H1 (cell line): ENCODE measurements around the gene KPNA3. TPM values are rescaled to one million over a fixed set of nuclear protein-coding genes. Genes with fewer than 3 reads are reported as not detected.

Source experiments
- CTCF ChIA-PET: fragments of 300-600 bp; sonication (Branson Sonifier 250); formaldehyde crosslinking; loops from one replicate; lab custom pipeline; 2021; ENCODE audit not compliant: partially characterized antibody; lab: Charles Lee
- POLR2A ChIA-PET: fragments of 300-600 bp; sonication (Branson Sonifier 250); formaldehyde crosslinking; loops from one replicate; lab custom pipeline; 2021; ENCODE audit warnings: inconsistent platforms; ENCODE audit not compliant: partially characterized antibody; lab: Charles Lee
- DNase-seq, 2 experiments: peaks; one replicate each; pipeline versions ENCODE4 v3.0.0 to v3.0.0-alpha.2; 2010 to 2022; ENCODE audit warnings: low spot score in 2 of 2, low read depth in 1 of 2, mixed read lengths in 1 of 2
- FAIRE-seq: peaks from 2 replicates; lab custom pipeline; 2011; peaks lifted over from hg19 to GRCh38; lab: Jason Lieb, UNC
- H2AFZ ChIP-seq: 2 replicates; pipeline ENCODE4 v1.8.1; 2012; ENCODE audit warnings: low read length, inconsistent platforms
- H2AK5ac ChIP-seq: 2 replicates; pipeline ENCODE4 v1.6.1; 2013; ENCODE audit warnings: low read depth, low read length
- H2BK120ac ChIP-seq: replicated peaks from 2 replicates; pipeline ENCODE3; 2013; ENCODE audit warnings: low read depth, low read length, inconsistent platforms
- H2BK12ac ChIP-seq: 2 replicates; pipeline ENCODE4 v1.6.1; 2013; ENCODE audit warnings: low read depth, low read length
- H2BK15ac ChIP-seq: 2 replicates; pipeline ENCODE4 v1.6.1; 2013; ENCODE audit warnings: low read length
- H2BK20ac ChIP-seq: 2 replicates; pipeline ENCODE4 v1.6.1; 2013; ENCODE audit warnings: low read length
- H2BK5ac ChIP-seq: 2 replicates; pipeline ENCODE4 v1.6.1; 2013; ENCODE audit warnings: low read depth, low read length
- H3K14ac ChIP-seq: 2 replicates; pipeline ENCODE4 v1.6.1; 2013; ENCODE audit warnings: inconsistent platforms; ENCODE audit not compliant: insufficient read length
- H3K18ac ChIP-seq: 2 replicates; pipeline ENCODE4 v1.6.1; 2013; ENCODE audit warnings: low read length; ENCODE audit errors: extremely low read depth
- H3K23ac ChIP-seq: 2 replicates; pipeline ENCODE4 v1.6.1; 2013; ENCODE audit warnings: inconsistent platforms; ENCODE audit not compliant: insufficient read length
- H3K23me2 ChIP-seq: 2 replicates; pipeline ENCODE4 v1.6.1; 2013; ENCODE audit warnings: low read depth, low read length
- H3K27ac ChIP-seq: 2 replicates; pipeline ENCODE4 v1.6.1; 2011; ENCODE audit warnings: low read depth, low read length, inconsistent platforms
- H3K27me3 ChIP-seq, 4 experiments: replicated peaks in 1 of 4; 1 replicate in 1 of 4; 2 replicates in 3 of 4; pipeline versions ENCODE4 v1.6.1 to v1.8.1; 2011 to 2013; ENCODE audit warnings: low read length in 3 of 4, mild to moderate bottlenecking in 3 of 4, inconsistent platforms in 2 of 4, mixed read lengths in 2 of 4, moderate library complexity in 1 of 4; ENCODE audit not compliant: control insufficient read depth in 3 of 4, insufficient read depth in 3 of 4; ENCODE audit errors: extremely low read depth in 1 of 4
- H3K36me3 ChIP-seq, 4 experiments: 2 replicates each; pipeline versions ENCODE4 v1.6.1 to v1.8.1; 2011 to 2013; ENCODE audit warnings: mild to moderate bottlenecking in 4 of 4, low read length in 3 of 4, moderate library complexity in 2 of 4, control low read depth in 1 of 4, inconsistent platforms in 1 of 4; ENCODE audit not compliant: insufficient read depth in 4 of 4, control insufficient read depth in 2 of 4
- H3K4ac ChIP-seq: replicated peaks from 2 replicates; pipeline ENCODE3; 2013; ENCODE audit warnings: low read length, low read depth, mixed read lengths, inconsistent platforms; ENCODE audit not compliant: insufficient read length
- H3K4me1 ChIP-seq, 4 experiments: replicated peaks in 1 of 4; 1 replicate in 1 of 4; 2 replicates in 3 of 4; pipeline versions ENCODE4 v1.6.1 to v1.8.1; 2011 to 2013; ENCODE audit warnings: low read length in 3 of 4, inconsistent platforms in 2 of 4, mixed read lengths in 1 of 4; ENCODE audit not compliant: insufficient read depth in 4 of 4, control insufficient read depth in 3 of 4
- H3K4me2 ChIP-seq, 2 experiments: 2 replicates each; pipeline versions ENCODE4 v1.6.1 to v1.8.1; 2011 to 2013; ENCODE audit warnings: low read depth in 2 of 2, low read length in 2 of 2, control low read depth in 1 of 2, inconsistent platforms in 1 of 2, mild to moderate bottlenecking in 1 of 2; ENCODE audit not compliant: insufficient read depth in 1 of 2
- H3K4me3 ChIP-seq, 4 experiments: fragments of 200-600, 300-600 bp in 1 of 4; sonication (generic), shearing (Covaris generic), sonication (Bioruptor Twin) in 1 of 4; 2 replicates each; pipeline versions ENCODE4 v1.5.1 to v1.8.1; 2011 to 2016; ENCODE audit warnings: low read length in 4 of 4, low read depth in 3 of 4, control low read depth in 2 of 4, inconsistent platforms in 2 of 4, mild to moderate bottlenecking in 2 of 4, mixed read lengths in 1 of 4, moderate library complexity in 1 of 4; ENCODE audit not compliant: insufficient read depth in 2 of 4; ENCODE audit errors: extremely low read depth in 1 of 4
- H3K56ac ChIP-seq: replicated peaks from 2 replicates; pipeline ENCODE3; 2013; ENCODE audit warnings: low read depth, mild to moderate bottlenecking, mixed read lengths, low read length, inconsistent platforms; ENCODE audit not compliant: insufficient read length
- H3K79me1 ChIP-seq: 2 replicates; pipeline ENCODE4 v1.6.1; 2013; ENCODE audit warnings: low read depth, low read length, control low read depth
- H3K79me2 ChIP-seq, 2 experiments: 2 replicates each; pipeline versions ENCODE4 v1.6.1 to v1.8.1; 2012 to 2013; ENCODE audit warnings: low read length in 2 of 2, mild to moderate bottlenecking in 2 of 2, inconsistent platforms in 1 of 2; ENCODE audit not compliant: insufficient read depth in 2 of 2, control insufficient read depth in 1 of 2
- H3K9ac ChIP-seq, 4 experiments: replicated peaks in 1 of 4; 1 replicate in 1 of 4; 2 replicates in 3 of 4; pipeline versions ENCODE4 v1.6.1 to v1.8.1; 2011 to 2013; ENCODE audit warnings: low read depth in 3 of 4, low read length in 3 of 4, control low read depth in 2 of 4, mild to moderate bottlenecking in 2 of 4, moderate library complexity in 2 of 4, inconsistent platforms in 1 of 4; ENCODE audit errors: extremely low read depth in 1 of 4
- H3K9me3 ChIP-seq, 2 experiments: 2 replicates each; pipeline versions ENCODE4 v1.6.1 to v1.8.1; 2012 to 2013; ENCODE audit warnings: mild to moderate bottlenecking in 2 of 2, moderate library complexity in 2 of 2, control low read depth in 1 of 2, inconsistent platforms in 1 of 2, low read depth in 1 of 2, low read length in 1 of 2, mixed read lengths in 1 of 2; ENCODE audit not compliant: insufficient read depth in 2 of 2
- H4K20me1 ChIP-seq, 2 experiments: replicated peaks in 1 of 2; 2 replicates each; pipeline versions ENCODE3 to v1.8.1; 2011 to 2013; ENCODE audit warnings: inconsistent platforms in 2 of 2, low read length in 2 of 2, mild to moderate bottlenecking in 1 of 2; ENCODE audit not compliant: insufficient read depth in 2 of 2, control insufficient read depth in 1 of 2
- H4K5ac ChIP-seq: 2 replicates; pipeline ENCODE4 v1.6.1; 2013; ENCODE audit warnings: low read length, low read depth, mixed read lengths, inconsistent platforms; ENCODE audit not compliant: insufficient read length
- H4K8ac ChIP-seq: 2 replicates; pipeline ENCODE4 v1.8.0; 2013; ENCODE audit warnings: mild to moderate bottlenecking, moderate library complexity, low read length, inconsistent platforms; ENCODE audit not compliant: insufficient read depth; ENCODE audit errors: extremely low read depth
- H4K91ac ChIP-seq: replicated peaks from 2 replicates; pipeline ENCODE3; 2013; ENCODE audit warnings: low read length, mixed read lengths, inconsistent platforms; ENCODE audit not compliant: insufficient read length
- ASH2L ChIP-seq: fragments of 200-600, 300-600 bp; sonication (generic); IDR thresholded peaks from one replicate; pipeline ENCODE4 v1.7.1; 2017; ENCODE audit warnings: low read length
- CHD1 ChIP-seq: IDR thresholded peaks from 2 replicates; pipeline ENCODE4 v1.6.1; 2012; ENCODE audit warnings: low read depth, low read length, improper control_type of control experiment
- CTCF ChIP-seq, 3 experiments: IDR thresholded peaks; 1 replicate in 2 of 3; 2 replicates in 1 of 3; pipeline versions ENCODE4 v1.5.1 to v1.6.1; 2011; ENCODE audit warnings: low read length in 3 of 3, mild to moderate bottlenecking in 3 of 3, inconsistent platforms in 2 of 3, low read depth in 1 of 3, moderate library complexity in 1 of 3; ENCODE audit not compliant: insufficient read depth in 1 of 3; ENCODE audit errors: control extremely low read depth in 1 of 3
- GABPA ChIP-seq: IDR thresholded peaks from 2 replicates; pipeline ENCODE4 v1.6.1; 2011; ENCODE audit warnings: mild to moderate bottlenecking, low read length, moderate library complexity, borderline replicate concordance; ENCODE audit not compliant: insufficient read depth
- HDAC2 ChIP-seq, 2 experiments: fragments of 300-600 bp in 1 of 2; sonication (generic) in 1 of 2; IDR thresholded peaks; 2 replicates each; pipeline ENCODE4 v1.6.1; 2011 to 2012; ENCODE audit warnings: low read depth in 2 of 2, low read length in 2 of 2, mild to moderate bottlenecking in 2 of 2, moderate library complexity in 2 of 2, borderline replicate concordance in 1 of 2, inconsistent platforms in 1 of 2
- RAD21 ChIP-seq, 2 experiments: IDR thresholded peaks in 1 of 2; conservative IDR thresholded peaks in 1 of 2; 2 replicates each; pipeline ENCODE4 v1.6.1; 2011; ENCODE audit warnings: low read depth in 2 of 2, low read length in 2 of 2, improper control_type of control experiment in 1 of 2, inconsistent platforms in 1 of 2, mild to moderate bottlenecking in 1 of 2, moderate library complexity in 1 of 2
- USF2 ChIP-seq: IDR thresholded peaks from 2 replicates; pipeline ENCODE4 v1.6.1; 2011; ENCODE audit warnings: low read length, improper control_type of control experiment
- WGBS, 2 experiments: shearing (Covaris generic) in 1 of 2; methylation state at CpG; one replicate each; pipeline versions ENCODE4 v1.1.6 to v1.1.7; 2013 to 2015; ENCODE audit warnings: low lambda C conversion rate in 2 of 2, mixed read lengths in 2 of 2, inconsistent platforms in 1 of 2, low coverage in 1 of 2, missing lambda C conversion rate in 1 of 2; ENCODE audit not compliant: insufficient replicate concordance in 2 of 2, insufficient coverage in 1 of 2, insufficient read length in 1 of 2; ENCODE audit errors: extremely low coverage in 1 of 2, missing lambda C conversion rate in 1 of 2; 5-methylcytosine and 5-hydroxymethylcytosine counted together
- polyA plus RNA-seq, 7 experiments: library from polyadenylated mRNA; depleted of rRNA in 3 of 7; stranded (reverse) in 5 of 7; unstranded in 2 of 7; fragments of >200 nt in 5 of 7; fragments of 200-250 nt in 2 of 7; gene quantifications; 1 replicate in 5 of 7; 2 replicates in 1 of 7; 4 replicates in 1 of 7; pipeline versions ENCODE4 v1.2.1 to v1.2.3, GENCODE V29; 2011 to 2013; ENCODE audit warnings: missing spikeins in 2 of 7, mixed read lengths in 2 of 7
- total RNA-seq: library from RNA; stranded (reverse); fragmentation: NEBNext Ultra II Directional; extraction: Animal tissue kit (Norgen Biotek cat#: 25700); gene quantifications from 2 replicates; pipeline ENCODE4 v1.2.1, GENCODE V29; 2021

The KPNA3 gene
- total and polyA plus RNA-seq, 2 of the 8 experiments (the other 6 are each of a cell fraction or from before 2014, with no cell fraction given): 21.4 to 63.2 TPM

DNA sequence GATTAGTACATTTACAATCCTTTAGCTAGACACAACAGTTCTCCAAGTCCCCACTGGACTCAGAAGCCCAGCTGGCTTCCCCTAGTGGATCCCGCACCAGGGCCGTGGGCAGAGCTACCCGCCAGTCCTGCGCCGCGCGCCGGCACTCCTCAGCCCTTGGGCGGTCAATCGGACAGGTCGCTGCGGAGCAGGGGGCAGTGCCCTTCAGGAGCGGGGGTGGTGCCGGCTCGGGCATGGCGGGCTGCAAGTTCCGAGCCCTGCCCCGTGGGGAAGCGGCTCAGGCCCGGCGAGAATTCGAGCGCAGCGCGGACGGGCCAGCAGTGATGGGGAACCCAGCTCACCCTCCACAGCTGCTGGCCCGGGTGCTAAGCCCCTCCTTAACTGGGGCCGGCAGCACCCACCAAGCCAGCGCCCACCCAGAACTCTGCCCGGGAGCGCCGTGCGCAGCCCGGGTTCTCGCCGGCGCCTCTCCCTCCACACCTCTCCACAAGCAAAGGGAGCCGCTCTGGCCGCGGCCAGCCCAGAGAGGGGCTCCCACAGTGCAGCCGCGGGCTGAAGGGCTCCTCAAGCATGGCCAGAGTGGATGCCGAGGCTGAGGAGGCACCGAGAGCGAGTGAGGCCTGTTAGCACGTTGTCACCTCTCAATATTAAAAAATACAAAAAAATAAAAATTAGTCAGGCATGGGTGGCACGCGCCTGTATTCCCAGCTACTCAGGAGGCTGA, 114.1 kb downstream of the KPNA3 start:
- H2AK5ac ChIP-seq: no peak overlapping the region
- TF ChIP-seq GABPA (no peak), ASH2L (no peak), RAD21 (IDR thresholded peaks at IDR 0.05 in 1 of 2, conservative IDR thresholded peaks at IDR 0.05 in 1 of 2; ENCODE audit: low read depth in 2 of 2, low read length in 2 of 2) (no peak), HDAC2 (IDR thresholded peaks at IDR 0.05; ENCODE audit: borderline replicate concordance in 1 of 2, low read depth in 2 of 2, low read length in 2 of 2) (no peak), CHD1 (no peak), USF2 (no peak), CTCF (IDR thresholded peaks at IDR 0.05; ENCODE audit: control extremely low read depth in 1 of 3, insufficient read depth in 1 of 3, low read depth in 1 of 3, low read length in 3 of 3) (no peak)

More for the DNA sequence above, 114.1 kb downstream of the KPNA3 start:
- no peaks in the 10 kb centered on the region for H3K27me3 ChIP-seq
- H4K8ac ChIP-seq: no peak overlapping the region
- H4K20me1 ChIP-seq: peaks cover 0 to 2% of the 10 kb centered on the region in 2 experiments
- H3K4me3 ChIP-seq: no peak overlapping the region
- WGBS, 2 experiments: 92% methylated on average over 38 of the region's 48 CpGs; no CpG with 5 or more reads in 1 of the 2 experiments
- no peak overlapping the region for H3K14ac ChIP-seq
- H2AFZ ChIP-seq: no peak overlapping the region
- no peak overlapping the region for H4K91ac ChIP-seq
- H3K4me2 ChIP-seq: no peak overlapping the region
- H2BK20ac ChIP-seq: no peak overlapping the region
- no peak overlapping the region for H2BK120ac ChIP-seq
- H3K4me1 ChIP-seq: no peaks in the 10 kb centered on the region
- peaks cover 10 to 68% of the 10 kb centered on the region in 2 experiments for H3K79me2 ChIP-seq
- peaks cover 3% of the 10 kb centered on the region; the same call in 1 of the 2 replicates for H3K79me1 ChIP-seq
- no peak overlapping the region for H2BK5ac ChIP-seq
- ChIA-PET POLR2A (interaction anchor here (1.6 to 2.2 kb wide), 2 partner anchors 10 to 13 kb away, joined by 4 to 8 read pairs; partner anchors contain the start of gene EBPL), CTCF (interaction anchor here (1.2 to 2.2 kb wide), 3 partner anchors 8 to 11 kb away, joined by 3 to 8 read pairs (median 7); no protein-coding TSS in a partner anchor)
- no peak for DNase-seq
- peaks cover 0 to 35% (median 9%) of the 10 kb centered on the region in 4 experiments; a peak in 4 of 8 replicates for H3K36me3 ChIP-seq
- H2BK15ac ChIP-seq: no peak overlapping the region
- no peak overlapping the region for H4K5ac ChIP-seq
- FAIRE-seq: no peak
- peaks cover 9 to 20% of the 10 kb centered on the region in 2 experiments; a peak in 3 of 4 replicates for H3K9me3 ChIP-seq
- H3K4ac ChIP-seq: no peak overlapping the region
- no peak overlapping the region for H3K18ac ChIP-seq
- no peak overlapping the region for H3K56ac ChIP-seq
- H3K9ac ChIP-seq: no peak overlapping the region
- H3K27ac ChIP-seq: no peak overlapping the region
- H2BK12ac ChIP-seq: no peak overlapping the region
- no peak overlapping the region for H3K23ac ChIP-seq
- no peaks in the 10 kb centered on the region for H3K23me2 ChIP-seq
